ENCODE results near the gene SNAPC2. TPM values are rescaled to one million over a fixed set of nuclear protein-coding genes. Genes with fewer than 3 reads are reported as not detected.

Gene SNAPC2
- total and polyA plus RNA-seq, 2 of the 13 experiments (the other 11 are each of a cell fraction or from before 2014, with no cell fraction given) = 10.2 to 12.7 TPM

GRCh38 chr19:7968796-7969554 is 48.8 kb downstream of the SNAPC2 start (continued):
- TF ChIP-seq, protein P1, sequence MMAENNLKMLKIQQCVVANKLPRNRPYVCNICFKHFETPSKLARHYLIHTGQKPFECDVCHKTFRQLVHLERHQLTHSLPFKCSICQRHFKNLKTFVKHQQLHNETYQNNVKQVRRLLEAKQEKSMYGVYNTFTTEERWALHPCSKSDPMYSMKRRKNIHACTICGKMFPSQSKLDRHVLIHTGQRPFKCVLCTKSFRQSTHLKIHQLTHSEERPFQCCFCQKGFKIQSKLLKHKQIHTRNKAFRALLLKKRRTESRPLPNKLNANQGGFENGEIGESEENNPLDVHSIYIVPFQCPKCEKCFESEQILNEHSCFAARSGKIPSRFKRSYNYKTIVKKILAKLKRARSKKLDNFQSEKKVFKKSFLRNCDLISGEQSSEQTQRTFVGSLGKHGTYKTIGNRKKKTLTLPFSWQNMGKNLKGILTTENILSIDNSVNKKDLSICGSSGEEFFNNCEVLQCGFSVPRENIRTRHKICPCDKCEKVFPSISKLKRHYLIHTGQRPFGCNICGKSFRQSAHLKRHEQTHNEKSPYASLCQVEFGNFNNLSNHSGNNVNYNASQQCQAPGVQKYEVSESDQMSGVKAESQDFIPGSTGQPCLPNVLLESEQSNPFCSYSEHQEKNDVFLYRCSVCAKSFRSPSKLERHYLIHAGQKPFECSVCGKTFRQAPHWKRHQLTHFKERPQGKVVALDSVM (CRISPR knock-in tag; IDR thresholded peaks at IDR 0.05) = no peak
- TF ChIP-seq AFF4 (CRISPR knock-in tag; IDR thresholded peaks at IDR 0.05) (no peak), ATF7-NPFF (CRISPR knock-in tag; IDR thresholded peaks at IDR 0.05; ENCODE audit: low read depth) (no peak), ZNF260 (CRISPR knock-in tag; IDR thresholded peaks at IDR 0.05; ENCODE audit: borderline replicate concordance, low read depth) (no peak), ZBTB25 (CRISPR knock-in tag; IDR thresholded peaks at IDR 0.05) (no peak), CBFB (CRISPR knock-in tag; IDR thresholded peaks at IDR 0.05) (no peak)
- TF ChIP-seq, protein P2, sequence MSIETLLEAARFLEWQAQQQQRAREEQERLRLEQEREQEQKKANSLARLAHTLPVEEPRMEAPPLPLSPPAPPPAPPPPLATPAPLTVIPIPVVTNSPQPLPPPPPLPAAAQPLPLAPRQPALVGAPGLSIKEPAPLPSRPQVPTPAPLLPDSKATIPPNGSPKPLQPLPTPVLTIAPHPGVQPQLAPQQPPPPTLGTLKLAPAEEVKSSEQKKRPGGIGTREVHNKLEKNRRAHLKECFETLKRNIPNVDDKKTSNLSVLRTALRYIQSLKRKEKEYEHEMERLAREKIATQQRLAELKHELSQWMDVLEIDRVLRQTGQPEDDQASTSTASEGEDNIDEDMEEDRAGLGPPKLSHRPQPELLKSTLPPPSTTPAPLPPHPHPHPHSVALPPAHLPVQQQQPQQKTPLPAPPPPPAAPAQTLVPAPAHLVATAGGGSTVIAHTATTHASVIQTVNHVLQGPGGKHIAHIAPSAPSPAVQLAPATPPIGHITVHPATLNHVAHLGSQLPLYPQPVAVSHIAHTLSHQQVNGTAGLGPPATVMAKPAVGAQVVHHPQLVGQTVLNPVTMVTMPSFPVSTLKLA (IDR thresholded peaks at IDR 0.05) = no peak
